ENCODE measurements around the gene SERF1B.
"Not testable (repeated sequence)": the region's sequence is repeated elsewhere in the genome, so short reads cannot be mapped to it uniquely, and the experiment has no call there.

Gene SERF1B

DNA sequence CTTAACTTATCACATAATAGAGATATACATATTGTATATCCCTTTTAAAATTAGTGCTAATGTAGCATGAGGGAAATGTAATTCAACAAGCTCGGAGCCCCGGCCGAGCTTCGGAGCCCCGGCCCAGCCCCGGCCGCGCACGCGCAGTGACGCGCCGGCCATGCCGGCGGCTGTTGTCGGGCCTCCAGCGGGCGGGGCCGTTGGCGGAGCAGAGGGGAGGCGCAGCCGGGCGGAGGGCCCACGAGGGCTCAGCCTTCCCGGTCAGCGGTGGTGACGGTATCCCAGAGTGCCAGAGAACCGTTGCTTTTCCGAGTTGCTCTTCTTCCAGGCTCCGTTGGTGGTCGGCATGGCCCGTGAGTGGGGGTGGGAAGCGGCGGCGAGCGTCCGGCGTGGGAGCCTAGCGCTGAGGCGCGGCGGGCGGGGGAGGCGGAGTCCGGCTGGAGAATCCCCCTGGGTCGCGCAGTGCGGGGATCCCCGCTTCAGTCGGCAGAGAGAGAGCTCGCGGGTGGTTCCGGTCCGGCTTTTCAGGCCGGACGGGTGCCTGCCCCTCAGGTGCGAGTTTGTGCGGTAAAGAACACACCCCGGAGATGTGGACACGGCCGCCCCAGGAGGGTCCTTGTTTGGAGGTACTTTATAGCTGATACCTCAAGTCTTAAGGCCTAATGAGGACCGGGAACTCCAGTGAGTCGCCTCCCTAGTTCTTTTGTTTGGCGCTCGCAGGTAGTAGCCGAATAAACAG, at the start of gene SERF1B:
Gene SERF1B, plus strand, starts transcription at position 146 of the 739 bp plus-strand sequence. Its CDS starts 201 bp downstream, at position 347.
- DNase-seq = not testable (repeated sequence)

GRCh38 chr5:69991713-69992112, 33.3 kb upstream of the SERF1B start:
- not testable (repeated sequence) for DNase-seq

GRCh38 chr5:69995535-69995934, 29.5 kb upstream of the SERF1B start:
- DNase-seq = not testable (repeated sequence)

GRCh38 chr5:70020660-70021059, 4.4 kb upstream of the SERF1B start:
- DNase-seq = not testable (repeated sequence)

GRCh38 chr5:70025845-70026145, 744 bp downstream of the SERF1B start:
- DNase-seq = not testable (repeated sequence)

GRCh38 chr5:70031204-70031603, 6.2 kb downstream of the SERF1B start:
- not testable (repeated sequence) for DNase-seq

GRCh38 chr5:70041411-70041810, 16.4 kb downstream of the SERF1B start:
- DNase-seq = not testable (repeated sequence)

GRCh38 chr5:70049790-70050142, 24.7 kb downstream of the SERF1B start:
- DNase-seq = not testable (repeated sequence)

DNA sequence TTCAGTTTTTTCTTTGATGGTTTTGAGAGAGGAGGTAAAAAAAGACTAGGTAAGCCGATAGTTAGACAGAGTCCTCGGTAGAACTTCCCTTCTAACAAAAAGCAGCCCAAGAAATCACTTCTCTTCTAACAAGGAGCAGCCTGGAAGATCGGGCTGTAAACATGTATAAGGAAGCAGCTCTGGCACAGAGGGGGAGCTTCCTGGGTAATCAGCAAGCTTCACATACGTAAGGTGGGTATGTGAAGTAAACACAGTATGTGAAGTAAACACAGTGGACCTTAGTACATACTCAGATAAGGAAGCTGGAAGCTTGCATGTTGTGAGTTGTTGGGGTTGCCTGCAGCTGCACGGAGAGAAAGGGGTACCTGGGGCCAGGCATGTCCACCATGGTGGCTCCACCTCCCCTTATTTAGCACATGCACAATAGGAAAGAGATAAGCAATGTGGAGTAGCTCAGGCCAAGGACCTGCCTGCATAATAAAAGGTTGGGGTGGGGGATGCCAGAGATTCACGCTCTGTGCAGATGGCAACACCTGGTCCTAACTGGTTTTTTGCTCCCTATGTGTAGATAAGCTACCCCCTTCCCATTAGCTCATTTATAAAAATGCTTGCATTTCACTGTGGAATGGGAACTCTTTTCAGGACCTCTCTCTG, 31.4 kb downstream of the SERF1B start:
- DNase-seq = not testable (repeated sequence)

DNA sequence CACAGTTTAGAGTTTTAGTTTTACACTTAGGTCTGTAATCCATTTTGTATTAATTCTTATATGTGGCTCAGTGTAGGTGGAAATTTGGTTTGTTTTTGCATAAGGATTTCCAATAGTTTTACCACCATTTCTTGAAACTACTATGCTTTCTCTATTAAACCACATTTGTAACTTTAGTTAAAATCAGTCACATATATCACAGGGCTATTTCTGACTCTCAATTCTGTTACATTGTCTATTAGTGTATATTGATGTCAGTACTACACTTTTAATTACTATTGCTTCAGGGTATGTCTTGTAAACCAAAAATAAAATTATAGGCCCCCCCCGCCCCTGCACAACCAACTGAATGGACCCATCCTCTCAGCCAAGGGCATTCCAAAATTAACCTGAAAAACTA, 32.1 kb downstream of the SERF1B start:
- not testable (repeated sequence) for DNase-seq

- DNase-seq = not testable (repeated sequence)
These were observed 52.6 kb downstream of the SERF1B start for GRCh38 chr5:70077632-70078031.

- DNase-seq = not testable (repeated sequence)
These were observed 63.9 kb downstream of the SERF1B start for GRCh38 chr5:70088907-70089464.

DNA sequence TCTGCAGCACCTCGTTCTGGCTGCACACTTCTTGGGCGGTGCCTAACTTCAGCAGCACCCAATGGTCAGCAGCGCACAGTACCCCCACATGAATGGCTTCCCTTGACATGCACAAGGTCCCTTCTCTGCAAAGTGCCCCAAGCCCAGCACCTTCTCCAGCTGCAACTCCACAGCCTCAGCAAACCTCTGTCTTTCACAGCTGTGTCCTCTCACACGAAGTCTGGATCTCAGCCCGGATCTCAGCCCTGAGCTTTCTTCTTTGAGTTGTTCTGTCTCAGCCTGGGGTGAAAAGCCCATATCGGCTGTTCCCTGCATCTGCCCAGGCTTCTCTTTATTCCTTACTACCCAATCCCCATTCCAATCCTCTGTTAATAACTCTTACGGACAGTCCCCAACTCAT, 66.7 kb downstream of the SERF1B start:
- DNase-seq = not testable (repeated sequence)
